Measurements from ENCODE around the gene GPR68. TPM values are rescaled to one million over a fixed set of nuclear protein-coding genes. Genes with fewer than 3 reads are reported as not detected.
"Not testable (repeated sequence)": the region's sequence is repeated elsewhere in the genome, so short reads cannot be mapped to it uniquely, and the experiment has no call there.

Gene GPR68
- total RNA-seq, 5 donors from 2014 or later (not counting 1 experiment from before 2014, with no cell fraction given), result 3.0 to 16.4 (median 10.0) TPM

- Histone ChIP-seq H3K27ac (ENCODE audit: low read length) (no peak overlapping the region), H3K4me3 (ENCODE audit: control insufficient read depth in 1 of 2, extremely low read depth in 1 of 2, low read length in 1 of 2) (no peak overlapping the region), H3K4me1 (ENCODE audit: control insufficient read depth in 1 of 2, extremely low read depth in 1 of 2, insufficient read depth in 2 of 2, low read length in 2 of 2) (no peaks in the 10 kb centered on the region), H3K9me3 (no peaks in the 10 kb centered on the region), H3K27me3 (replicated peaks in 1 of 2; ENCODE audit: control insufficient read depth in 2 of 2, extremely low read depth in 1 of 2, insufficient read depth in 2 of 2, low read length in 1 of 2) (no peaks in the 10 kb centered on the region), H3K36me3 (ENCODE audit: control insufficient read depth in 2 of 2, extremely low read depth in 1 of 2, insufficient read depth in 1 of 2, low read length in 1 of 2) (peaks cover 24 to 69% of the 10 kb centered on the region in 2 donors)
- no peaks in the 10 kb centered on the region for H3K9me3 Mint-ChIP-seq
- H3K27me3 Mint-ChIP-seq, result no peaks in the 10 kb centered on the region
- no peak for DNase-seq
- no peak overlapping the region for H3K27ac Mint-ChIP-seq
- CTCF ChIA-PET, result interaction anchor here in 1 of 2 donors (0.6 kb wide), 1 partner anchor 19 kb away, joined by 4 read pairs; no protein-coding TSS in a partner anchor
- POLR2A ChIA-PET, result interaction anchor here in 1 of 2 donors (0.5 to 0.7 kb wide), 2 partner anchors 302 to 351 kb away, joined by 8 to 9 read pairs; no protein-coding TSS in a partner anchor
- H3K36me3 Mint-ChIP-seq, result peaks cover 50% of the 10 kb centered on the region
- ATAC-seq (replicated peaks in 1 of 4), result no peak
- peaks cover 0 to 2% (median 0%) of the 10 kb centered on the region in 3 donors for H3K4me1 Mint-ChIP-seq
- H3K4me3 Mint-ChIP-seq, result no peak overlapping the region
Observed at GRCh38 chr14:91184559-91184958, 59.9 kb downstream of the GPR68 start.

- H3K9me3 ChIP-seq; H3K4me3 ChIP-seq (ENCODE audit: control insufficient read depth in 1 of 2, extremely low read depth in 1 of 2, low read length in 1 of 2); H3K27ac ChIP-seq (ENCODE audit: low read length); H3K4me1 Mint-ChIP-seq; H3K4me1 ChIP-seq (ENCODE audit: control insufficient read depth in 1 of 2, extremely low read depth in 1 of 2, insufficient read depth in 2 of 2, low read length in 2 of 2); H3K27me3 ChIP-seq (replicated peaks in 1 of 2; ENCODE audit: control insufficient read depth in 2 of 2, extremely low read depth in 1 of 2, insufficient read depth in 2 of 2, low read length in 1 of 2); POLR2A ChIA-PET; H3K9me3 Mint-ChIP-seq; DNase-seq; H3K27ac Mint-ChIP-seq; H3K27me3 Mint-ChIP-seq; ATAC-seq (replicated peaks in 1 of 4); H3K4me3 Mint-ChIP-seq: not testable (repeated sequence)
- H3K36me3 Mint-ChIP-seq, result peaks cover 39% of the 10 kb centered on the region
- CTCF ChIA-PET, result interaction anchor here in 1 of 2 donors (0.9 kb wide), 1 partner anchor 10 kb away, joined by 3 read pairs; no protein-coding TSS in a partner anchor
- H3K36me3 ChIP-seq (ENCODE audit: control insufficient read depth in 2 of 2, extremely low read depth in 1 of 2, insufficient read depth in 1 of 2, low read length in 1 of 2), result peaks cover 19 to 61% of the 10 kb centered on the region in 2 donors
- no CpG with 5 or more reads among the region's 3 CpGs for WGBS (ENCODE audit: insufficient coverage)
Observed at GRCh38 chr14:91182753-91183152, 61.8 kb downstream of the GPR68 start.

Other genes with a start within 250 kb of the GPR68 start
- gene RPS6KA5, start 184.1 kb downstream of the GPR68 start, total RNA-seq, result 10 to 100 TPM; 28.8 to 39.8 (median 35.3) TPM
- gene DGLUCY, start 130.6 kb downstream of the GPR68 start, total RNA-seq, result 100 to 1,000 TPM in 2 of 5 donors, 10 to 100 TPM in 3; 69.8 to 144 (median 99.8) TPM
- 100 to 1,000 TPM; 260 to 368 (median 275) TPM for gene CCDC88C, start 173.1 kb upstream of the GPR68 start, total RNA-seq

Data from T-cell (primary cell).